ENCODE measurements around the gene CCL3. TPM values are rescaled to one million over a fixed set of nuclear protein-coding genes. Genes with fewer than 3 reads are reported as not detected.

The CCL3 gene
- not detected in 2 replicates for total RNA-seq
- polyA plus RNA-seq, result not detected in 2 replicates
- polyA plus RNA-seq (2011; cell fraction: cytosol; rRNA removed), result not detected in 2 replicates
- polyA plus RNA-seq (2011; cell fraction: nucleus; rRNA removed), result not detected in 2 replicates
- polyA plus RNA-seq (2012), result not detected in 2 replicates
- not detected in 2 replicates for polyA minus RNA-seq
- polyA minus RNA-seq (2011; cell fraction: cytosol; rRNA and poly(A)+ RNA removed), result not detected
- polyA minus RNA-seq (2011; cell fraction: nucleus; rRNA and poly(A)+ RNA removed), result not detected in 2 replicates
- not detected for Bru-seq, nascent RNA
- BruChase-seq, experiment 1, labeled RNA remaining after a 6-hour chase, result not detected
- BruChase-seq, experiment 2, labeled RNA remaining after a 2-hour chase, result not detected
- long read RNA-seq, result 0 reads

DNA sequence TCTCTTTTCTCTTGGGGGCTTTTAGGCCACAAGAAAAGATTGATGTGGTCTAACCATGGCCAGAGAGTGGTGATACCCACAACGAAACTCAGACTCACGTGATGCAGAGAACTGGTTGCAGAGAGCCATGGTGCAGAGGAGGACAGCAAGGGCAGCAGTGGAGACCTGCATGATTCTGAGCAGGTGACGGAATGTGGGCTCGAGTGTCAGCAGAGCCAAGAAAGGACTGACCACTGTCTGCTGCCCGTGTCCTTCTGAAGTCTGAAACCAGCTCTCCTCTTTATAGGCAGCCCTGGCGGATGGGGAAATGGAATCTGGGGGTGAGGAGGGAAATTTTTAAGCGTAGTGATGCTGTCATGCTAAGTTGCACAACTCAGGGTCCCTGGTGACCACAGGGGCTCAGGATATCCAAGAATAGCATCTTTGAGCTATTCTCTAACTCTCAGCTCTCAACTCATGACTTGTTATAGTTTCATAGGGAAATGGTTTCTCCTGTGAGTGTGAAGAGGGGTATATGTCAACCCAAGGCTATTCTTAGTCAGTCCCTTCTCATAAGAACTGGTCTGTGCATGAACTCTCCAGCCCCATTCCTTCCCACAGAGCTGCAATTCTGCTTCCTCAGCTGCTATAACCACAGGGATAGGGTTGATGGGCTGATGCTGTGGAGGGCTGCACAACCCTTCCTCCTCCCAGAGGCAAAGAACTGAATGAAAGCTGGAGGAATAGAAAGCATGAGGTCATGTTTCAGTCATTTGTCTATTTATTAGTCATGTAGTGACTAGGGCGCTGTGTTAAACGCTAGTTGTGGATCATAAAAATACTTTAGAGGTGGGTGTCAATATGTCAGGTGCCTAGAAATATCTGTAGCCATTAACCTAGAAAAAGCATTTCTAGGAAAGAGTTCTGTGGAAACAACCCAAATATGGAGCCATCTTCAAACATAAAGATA lies at the start of gene CCL3:
CCL3 (minus strand) TSS at position 256 of the 949 bp plus-strand sequence; CDS start at position 171, 85 bp downstream.
- H3K27ac ChIP-seq (ENCODE audit: insufficient read depth, low read depth, low read length), result no peak within 1 kb of the TSS
- no peak within 1 kb of the TSS for H2AFZ ChIP-seq (ENCODE audit: low read depth, low read length)
- intact Hi-C loops (cut with micrococcal nuclease), result no loop called here
- H3K79me2 ChIP-seq (ENCODE audit: control insufficient read depth, insufficient read depth, low read length), result no peaks in the 10 kb centered on the region
- peaks cover 8 to 9% of the 10 kb centered on the region in 2 experiments for H3K27me3 ChIP-seq (ENCODE audit: control insufficient read depth in 2 of 2, insufficient read depth in 2 of 2, low read length in 2 of 2)
- H3K9me3 ChIP-seq (replicated peaks; ENCODE audit: control insufficient read depth, insufficient read depth, low read length), result no peaks in the 10 kb centered on the region
- no peaks in the 10 kb centered on the region for H4K20me1 ChIP-seq (replicated peaks; ENCODE audit: control insufficient read depth, extremely low read depth, insufficient read depth, low read length)
- FAIRE-seq, result no peak
- no peak within 1 kb of the TSS for H3K4me2 ChIP-seq (ENCODE audit: insufficient read depth, low read length)
- dilution Hi-C loops (cut with MboI; ENCODE audit: extremely low pct_ligation_motif_present, low sequenced_read_pairs), result no loop called here
- no peak within 1 kb of the TSS for H3K9ac ChIP-seq (replicated peaks; ENCODE audit: extremely low read depth, insufficient read depth, low read length)
- TF ChIP-seq EZH2 (IDR thresholded peaks at IDR 0.05; ENCODE audit: borderline replicate concordance, low read depth, low read length, severe bottlenecking) (no peak), FOS (IDR thresholded peaks at IDR 0.05; ENCODE audit: borderline replicate concordance, insufficient read depth, low read length) (no peak), POLR2A (IDR thresholded peaks at IDR 0.05; ENCODE audit: low read depth, low read length) (no peak), JUN (IDR thresholded peaks at IDR 0.05; ENCODE audit: borderline replicate concordance, insufficient read depth, insufficient read length, low read depth) (no peak), POLR2AphosphoS5 (IDR thresholded peaks at IDR 0.05; ENCODE audit: insufficient read depth, low read depth, low read length) (no peak), MYC (IDR thresholded peaks at IDR 0.05; ENCODE audit: low read depth, low read length) (no peak), GATA2 (IDR thresholded peaks at IDR 0.05; ENCODE audit: insufficient read depth, insufficient read length, low read depth, low read length) (no peak)
- TF ChIP-seq, protein P1, sequence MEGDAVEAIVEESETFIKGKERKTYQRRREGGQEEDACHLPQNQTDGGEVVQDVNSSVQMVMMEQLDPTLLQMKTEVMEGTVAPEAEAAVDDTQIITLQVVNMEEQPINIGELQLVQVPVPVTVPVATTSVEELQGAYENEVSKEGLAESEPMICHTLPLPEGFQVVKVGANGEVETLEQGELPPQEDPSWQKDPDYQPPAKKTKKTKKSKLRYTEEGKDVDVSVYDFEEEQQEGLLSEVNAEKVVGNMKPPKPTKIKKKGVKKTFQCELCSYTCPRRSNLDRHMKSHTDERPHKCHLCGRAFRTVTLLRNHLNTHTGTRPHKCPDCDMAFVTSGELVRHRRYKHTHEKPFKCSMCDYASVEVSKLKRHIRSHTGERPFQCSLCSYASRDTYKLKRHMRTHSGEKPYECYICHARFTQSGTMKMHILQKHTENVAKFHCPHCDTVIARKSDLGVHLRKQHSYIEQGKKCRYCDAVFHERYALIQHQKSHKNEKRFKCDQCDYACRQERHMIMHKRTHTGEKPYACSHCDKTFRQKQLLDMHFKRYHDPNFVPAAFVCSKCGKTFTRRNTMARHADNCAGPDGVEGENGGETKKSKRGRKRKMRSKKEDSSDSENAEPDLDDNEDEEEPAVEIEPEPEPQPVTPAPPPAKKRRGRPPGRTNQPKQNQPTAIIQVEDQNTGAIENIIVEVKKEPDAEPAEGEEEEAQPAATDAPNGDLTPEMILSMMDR (IDR thresholded peaks at IDR 0.05; ENCODE audit: extremely low read depth in 1 of 2, insufficient read depth in 1 of 2, low read depth in 1 of 2, low read length in 2 of 2), result no peak
- BruUV-seq (replicated peaks), result no TSS peak
- no peak within 1 kb of the TSS for H3K4me3 ChIP-seq (replicated peaks in 1 of 3; ENCODE audit: insufficient read depth in 1 of 3, low read depth in 1 of 3, low read length in 3 of 3)
- no peaks in the 10 kb centered on the region for H3K9me1 ChIP-seq (replicated peaks; ENCODE audit: control insufficient read depth, extremely low read depth, insufficient read depth, low read length)
- DNase-seq (ENCODE audit: low read depth, low spot score), result no peak
- no peaks in the 10 kb centered on the region for H3K36me3 ChIP-seq (ENCODE audit: control insufficient read depth in 2 of 2, extremely low read depth in 1 of 2, insufficient read depth in 2 of 2, low read length in 2 of 2)
- CTCF ChIA-PET, result interaction anchor here (2.5 kb wide), 1 partner anchor 18 kb away, joined by 8 read pairs; no protein-coding TSS in a partner anchor
- POLR2A ChIA-PET, result no interaction called here
- no peaks in the 10 kb centered on the region for H3K4me1 ChIP-seq (ENCODE audit: control insufficient read depth, extremely low read depth, insufficient read depth, low read length)
